ENCODE measurements around the gene SDR42E2. TPM values are rescaled to one million over a fixed set of nuclear protein-coding genes. Genes with fewer than 3 reads are reported as not detected.

SDR42E2 gene
- not detected for total RNA-seq

GRCh38 chr16:22161999-22162655 lies at the start of gene SDR42E2:
TSS of gene SDR42E2 (plus strand) at chr16:22162506. CDS start at chr16:22165583, 3,077 bp downstream.

DNA sequence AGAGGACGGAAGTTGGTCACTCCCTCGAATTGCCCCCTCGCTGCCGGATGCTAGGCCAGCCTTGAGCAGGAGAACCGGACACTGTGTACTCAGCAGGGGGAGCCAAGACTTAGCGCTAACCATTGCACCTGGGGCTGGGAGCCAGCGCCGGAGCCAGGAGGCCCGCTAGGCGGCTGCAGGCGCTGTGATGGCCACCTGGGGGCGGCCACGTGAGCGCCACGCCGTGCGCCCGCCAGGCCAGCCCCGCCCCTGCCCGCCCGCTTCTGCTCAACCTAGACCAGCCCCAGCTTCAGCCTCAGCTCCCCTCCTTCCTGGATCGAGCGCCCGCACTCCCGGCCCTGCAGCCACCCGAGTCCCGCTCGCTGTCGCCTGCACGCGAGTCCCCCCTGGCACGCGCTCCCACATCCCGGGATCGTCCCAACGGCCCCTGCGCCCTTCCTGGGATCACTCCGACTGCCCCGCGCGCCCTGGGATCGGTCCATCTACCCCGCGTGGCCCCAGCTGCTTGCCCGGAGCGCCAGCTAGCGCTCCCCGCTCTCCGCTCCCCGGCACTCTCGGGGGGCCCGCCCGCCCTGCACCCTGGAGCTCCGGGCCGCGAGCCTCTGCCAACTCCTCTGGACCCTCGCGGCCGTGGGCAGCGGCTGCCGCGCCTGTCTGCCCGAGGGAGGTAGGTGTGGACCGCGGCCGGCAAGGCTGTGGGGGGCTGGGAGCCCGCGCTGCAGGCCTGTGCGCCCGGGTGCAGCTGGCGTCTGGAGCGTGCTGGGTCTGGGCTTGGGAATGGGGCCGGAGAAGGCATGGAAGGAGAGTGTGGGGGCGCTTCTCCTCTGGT lies 43.9 kb downstream of the SDR42E2 start, which contains the start of gene EEF2K:
Gene EEF2K, plus strand, starts transcription at position 266 of the 829 bp plus-strand sequence. CDS start 19,452 bp downstream, outside the sequence.

Other genes with a start within 250 kb of the SDR42E2 start
- gene UQCRC2, start 209.1 kb upstream of the SDR42E2 start, total RNA-seq, result 262 TPM
- gene PDZD9, start 161.4 kb upstream of the SDR42E2 start, total RNA-seq, result not detected
- gene MOSMO, start 154.4 kb upstream of the SDR42E2 start, total RNA-seq, result 33.6 TPM
- 0.33 TPM for gene VWA3A, start 70.0 kb upstream of the SDR42E2 start, total RNA-seq
- 44.2 TPM for gene EEF2K, start 43.8 kb downstream of the SDR42E2 start, total RNA-seq
- gene POLR3E, start 134.9 kb downstream of the SDR42E2 start, total RNA-seq, result 48.0 TPM
- gene CDR2, start 212.1 kb downstream of the SDR42E2 start, total RNA-seq, result 26.4 TPM